ENCODE data around the gene DSE. TPM values are rescaled to one million over a fixed set of nuclear protein-coding genes. Genes with fewer than 3 reads are reported as not detected.

The DSE gene
- total and polyA plus RNA-seq, 5 donors = 6.9 to 34.3 (median 24.6) TPM

- no peaks in the 10 kb centered on the region for H3K27me3 ChIP-seq (ENCODE audit: control insufficient read depth, insufficient read depth)
- no peaks in the 10 kb centered on the region for H3K9me3 ChIP-seq (ENCODE audit: control insufficient read depth, low read length)
- intact Hi-C loops (cut with DNase I) = loop anchor here in 2 of 4 donors (10.0 kb wide), 2 partner anchors 152 to 162 kb away; no protein-coding TSS in a partner anchor
- H3K4me3 ChIP-seq (ENCODE audit: low read length) = no peak overlapping the region
- DNase-seq (no peak), ATAC-seq (no peak)
- whole genome bisulfite sequencing = 65% methylated on average over 3 of the region's 3 CpGs
- peaks cover 1% of the 10 kb centered on the region for H3K4me1 ChIP-seq (ENCODE audit: control insufficient read depth, insufficient read depth, low read length)
- H3K27ac ChIP-seq (ENCODE audit: low read length) = no peak overlapping the region
Observed at GRCh38 chr6:116447052-116447451, 76.3 kb downstream of the DSE start.

- H3K27me3 ChIP-seq (ENCODE audit: control insufficient read depth, insufficient read depth) = no peaks in the 10 kb centered on the region
- DNase-seq (peak in 1 of 3 donors; percentile 24), ATAC-seq (peak; percentile 55 to 76)
- 16% methylated on average over 2 of the region's 2 CpGs for WGBS
- intact Hi-C loops (cut with DNase I) = loop anchor here in 2 of 4 donors (10.0 kb wide), 2 partner anchors 153 to 163 kb away; no protein-coding TSS in a partner anchor
- no peak overlapping the region for H3K27ac ChIP-seq (ENCODE audit: low read length)
- H3K4me1 ChIP-seq (ENCODE audit: control insufficient read depth, insufficient read depth, low read length) = peaks cover 1% of the 10 kb centered on the region
- no peaks in the 10 kb centered on the region for H3K9me3 ChIP-seq (ENCODE audit: control insufficient read depth, low read length)
- H3K4me3 ChIP-seq (ENCODE audit: low read length) = no peak overlapping the region
Observed at GRCh38 chr6:116447496-116448011, 76.8 kb downstream of the DSE start.

GRCh38 chr6:116449565-116449964 is 78.8 kb downstream of the DSE start:
- intact Hi-C loops (cut with DNase I) = loop anchor here in 2 of 4 donors (10.0 kb wide), 2 partner anchors 155 to 165 kb away; no protein-coding TSS in a partner anchor
- ATAC-seq = no peak
- no peaks in the 10 kb centered on the region for H3K9me3 ChIP-seq (ENCODE audit: control insufficient read depth, low read length)
- H3K27me3 ChIP-seq (ENCODE audit: control insufficient read depth, insufficient read depth) = no peaks in the 10 kb centered on the region
- DNase-seq = no peak
- H3K27ac ChIP-seq (ENCODE audit: low read length) = no peak overlapping the region
- no peaks in the 10 kb centered on the region for H3K4me1 ChIP-seq (ENCODE audit: control insufficient read depth, insufficient read depth, low read length)
- no peak overlapping the region for H3K4me3 ChIP-seq (ENCODE audit: low read length)
- 81% methylated on average over 1 of the region's 1 CpG for WGBS

- ATAC-seq (no peak), DNase-seq (no peak)
- WGBS = 85% methylated on average over 1 of the region's 1 CpG
- Histone ChIP-seq H3K27ac (ENCODE audit: low read length) (no peak overlapping the region), H3K27me3 (ENCODE audit: control insufficient read depth, insufficient read depth) (no peaks in the 10 kb centered on the region), H3K9me3 (ENCODE audit: control insufficient read depth, low read length) (no peaks in the 10 kb centered on the region), H3K4me1 (ENCODE audit: control insufficient read depth, insufficient read depth, low read length) (no peaks in the 10 kb centered on the region), H3K4me3 (ENCODE audit: low read length) (no peak overlapping the region)
- intact Hi-C loops (cut with DNase I) = no loop called here
Observed at GRCh38 chr6:116450185-116450710, 79.5 kb downstream of the DSE start.

GRCh38 chr6:116450769-116451740 is 80.3 kb downstream of the DSE start:
- WGBS = 78% methylated on average over 9 of the region's 9 CpGs
- Histone ChIP-seq H3K27me3 (ENCODE audit: control insufficient read depth, insufficient read depth) (no peaks in the 10 kb centered on the region), H3K9me3 (ENCODE audit: control insufficient read depth, low read length) (no peaks in the 10 kb centered on the region), H3K4me3 (ENCODE audit: low read length) (no peak overlapping the region), H3K27ac (ENCODE audit: low read length) (no peak overlapping the region), H3K4me1 (ENCODE audit: control insufficient read depth, insufficient read depth, low read length) (no peaks in the 10 kb centered on the region)
- DNase-seq (peak in 1 of 3 donors; percentile 60), ATAC-seq (peak; percentile 47 to 54)
- intact Hi-C loops (cut with DNase I) = no loop called here

GRCh38 chr6:116451916-116452315 is 81.2 kb downstream of the DSE start:
- no peaks in the 10 kb centered on the region for H3K4me1 ChIP-seq (ENCODE audit: control insufficient read depth, insufficient read depth, low read length)
- no peak overlapping the region for H3K27ac ChIP-seq (ENCODE audit: low read length)
- H3K4me3 ChIP-seq (ENCODE audit: low read length) = no peak overlapping the region
- intact Hi-C loops (cut with DNase I) = no loop called here
- H3K9me3 ChIP-seq (ENCODE audit: control insufficient read depth, low read length) = no peaks in the 10 kb centered on the region
- ATAC-seq = no peak
- no peak for DNase-seq
- no peaks in the 10 kb centered on the region for H3K27me3 ChIP-seq (ENCODE audit: control insufficient read depth, insufficient read depth)

- H3K27ac ChIP-seq (ENCODE audit: low read length) = no peak overlapping the region
- H3K9me3 ChIP-seq (ENCODE audit: control insufficient read depth, low read length) = no peaks in the 10 kb centered on the region
- 87% methylated on average over 2 of the region's 2 CpGs for WGBS
- ATAC-seq (no peak), DNase-seq (no peak)
- H3K4me1 ChIP-seq (ENCODE audit: control insufficient read depth, insufficient read depth, low read length) = no peaks in the 10 kb centered on the region
- H3K27me3 ChIP-seq (ENCODE audit: control insufficient read depth, insufficient read depth) = no peaks in the 10 kb centered on the region
- intact Hi-C loops (cut with DNase I) = no loop called here
- H3K4me3 ChIP-seq (ENCODE audit: low read length) = no peak overlapping the region
Observed at GRCh38 chr6:116452531-116452930, 81.8 kb downstream of the DSE start.

GRCh38 chr6:116456106-116456505 is 85.4 kb downstream of the DSE start:
- WGBS = 94% methylated on average over 3 of the region's 3 CpGs
- intact Hi-C loops (cut with DNase I) = no loop called here
- H3K4me1 ChIP-seq (ENCODE audit: control insufficient read depth, insufficient read depth, low read length) = no peaks in the 10 kb centered on the region
- H3K4me3 ChIP-seq (ENCODE audit: low read length) = no peak overlapping the region
- DNase-seq = no peak
- H3K9me3 ChIP-seq (ENCODE audit: control insufficient read depth, low read length) = no peaks in the 10 kb centered on the region
- no peak overlapping the region for H3K27ac ChIP-seq (ENCODE audit: low read length)
- no peak for ATAC-seq
- H3K27me3 ChIP-seq (ENCODE audit: control insufficient read depth, insufficient read depth) = no peaks in the 10 kb centered on the region

GRCh38 chr6:116456927-116457326 is 86.2 kb downstream of the DSE start:
- no peak for DNase-seq
- no peak overlapping the region for H3K27ac ChIP-seq (ENCODE audit: low read length)
- no peaks in the 10 kb centered on the region for H3K27me3 ChIP-seq (ENCODE audit: control insufficient read depth, insufficient read depth)
- WGBS = 83% methylated on average over 2 of the region's 2 CpGs
- no peak for ATAC-seq
- intact Hi-C loops (cut with DNase I) = no loop called here
- H3K9me3 ChIP-seq (ENCODE audit: control insufficient read depth, low read length) = no peaks in the 10 kb centered on the region
- no peaks in the 10 kb centered on the region for H3K4me1 ChIP-seq (ENCODE audit: control insufficient read depth, insufficient read depth, low read length)
- no peak overlapping the region for H3K4me3 ChIP-seq (ENCODE audit: low read length)

GRCh38 chr6:116458264-116458663 is 87.5 kb downstream of the DSE start:
- H3K4me1 ChIP-seq (ENCODE audit: control insufficient read depth, insufficient read depth, low read length) = no peaks in the 10 kb centered on the region
- no peaks in the 10 kb centered on the region for H3K27me3 ChIP-seq (ENCODE audit: control insufficient read depth, insufficient read depth)
- DNase-seq = no peak
- H3K9me3 ChIP-seq (ENCODE audit: control insufficient read depth, low read length) = no peaks in the 10 kb centered on the region
- no peak overlapping the region for H3K4me3 ChIP-seq (ENCODE audit: low read length)
- 93% methylated on average over 9 of the region's 9 CpGs for WGBS
- no peak for ATAC-seq
- intact Hi-C loops (cut with DNase I) = no loop called here
- no peak overlapping the region for H3K27ac ChIP-seq (ENCODE audit: low read length)

GRCh38 chr6:116459927-116460326 is 89.2 kb downstream of the DSE start:
- H3K4me3 ChIP-seq (ENCODE audit: low read length) = no peak overlapping the region
- H3K9me3 ChIP-seq (ENCODE audit: control insufficient read depth, low read length) = no peaks in the 10 kb centered on the region
- H3K4me1 ChIP-seq (ENCODE audit: control insufficient read depth, insufficient read depth, low read length) = no peaks in the 10 kb centered on the region
- intact Hi-C loops (cut with DNase I) = no loop called here
- no peak overlapping the region for H3K27ac ChIP-seq (ENCODE audit: low read length)
- no peak for DNase-seq
- 90% methylated on average over 4 of the region's 4 CpGs for WGBS
- ATAC-seq = no peak
- no peaks in the 10 kb centered on the region for H3K27me3 ChIP-seq (ENCODE audit: control insufficient read depth, insufficient read depth)
